Mesendoderm (in vitro differentiated cells): ENCODE measurements around the gene AMDHD2.

Experiments used
- DNase-seq: peaks from one replicate; pipeline ENCODE4 v3.0.0; 2013
- H2AK5ac ChIP-seq: 2 replicates; pipeline ENCODE4 v1.6.1; 2013; ENCODE audit warnings: low read length, inconsistent platforms
- H2BK120ac ChIP-seq: 2 replicates; pipeline ENCODE4 v1.6.1; 2013; ENCODE audit warnings: low read depth, mild to moderate bottlenecking, low read length, moderate library complexity, mixed read lengths
- H2BK15ac ChIP-seq: replicated peaks from 2 replicates; pipeline ENCODE4 v1.6.1; 2013; ENCODE audit warnings: low read depth, mild to moderate bottlenecking, moderate library complexity
- H2BK5ac ChIP-seq: 2 replicates; pipeline ENCODE4 v1.6.1; 2013; ENCODE audit warnings: low read length, inconsistent platforms
- H3K18ac ChIP-seq: 2 replicates; pipeline ENCODE4 v1.6.1; 2013; ENCODE audit warnings: mild to moderate bottlenecking, low read length, mixed read lengths
- H3K23ac ChIP-seq: one replicate; pipeline ENCODE4 v1.6.1; 2013; ENCODE audit warnings: low read length
- H3K27ac ChIP-seq: 2 replicates; pipeline ENCODE4 v1.5.1; 2013; ENCODE audit warnings: low read depth, mild to moderate bottlenecking, inconsistent platforms, low read length, moderate library complexity
- H3K27me3 ChIP-seq: 2 replicates; pipeline ENCODE4 v1.6.1; 2013; ENCODE audit warnings: low read length, control low read depth, mild to moderate bottlenecking, inconsistent platforms; ENCODE audit not compliant: insufficient read depth, poor library complexity
- H3K36me3 ChIP-seq: 2 replicates; pipeline ENCODE4 v1.6.1; 2013; ENCODE audit warnings: low read length, inconsistent platforms; ENCODE audit not compliant: control insufficient read depth, insufficient read depth
- H3K4ac ChIP-seq: one replicate; pipeline ENCODE4 v1.6.1; 2013; ENCODE audit warnings: low read depth, mild to moderate bottlenecking, low read length, moderate library complexity
- H3K4me1 ChIP-seq: 2 replicates; pipeline ENCODE4 v1.6.1; 2013; ENCODE audit warnings: low read depth, low read length, inconsistent platforms; ENCODE audit not compliant: control insufficient read depth
- H3K4me2 ChIP-seq: 2 replicates; pipeline ENCODE4 v1.6.1; 2013; ENCODE audit warnings: low read length
- H3K4me3 ChIP-seq: 2 replicates; pipeline ENCODE4 v1.5.1; 2013; ENCODE audit warnings: mild to moderate bottlenecking, low read length
- H3K56ac ChIP-seq: one replicate; pipeline ENCODE4 v1.6.1; 2013; ENCODE audit warnings: low read length
- H3K79me1 ChIP-seq: 2 replicates; pipeline ENCODE4 v1.6.1; 2013; ENCODE audit warnings: low read length, inconsistent platforms
- H3K79me2 ChIP-seq: 2 replicates; pipeline ENCODE4 v1.6.1; 2013; ENCODE audit warnings: mild to moderate bottlenecking, low read length; ENCODE audit not compliant: control insufficient read depth, insufficient read depth
- H3K9ac ChIP-seq: 2 replicates; pipeline ENCODE4 v1.6.1; 2013; ENCODE audit warnings: low read length, inconsistent platforms
- H4K5ac ChIP-seq: one replicate; pipeline ENCODE4 v1.6.1; 2013; ENCODE audit warnings: low read length
- H4K8ac ChIP-seq: one replicate; pipeline ENCODE4 v1.6.1; 2013; ENCODE audit warnings: low read depth, mild to moderate bottlenecking, control low read depth, low read length, moderate library complexity
- WGBS: extraction: QIAGEN DNeasy Blood & Tissue Kit; methylation state at CpG from one replicate; pipeline ENCODE4 v1.1.7; 2013; ENCODE audit warnings: low lambda C conversion rate, missing lambda C conversion rate; ENCODE audit not compliant: insufficient coverage; ENCODE audit errors: extremely low coverage; 5-methylcytosine and 5-hydroxymethylcytosine counted together

AMDHD2 gene

GRCh38 chr16:2523801-2524231, 3.6 kb downstream of the AMDHD2 start:
- Histone ChIP-seq H3K23ac (no peak overlapping the region), H3K18ac (no peak overlapping the region), H3K4me3 (no peak overlapping the region), H3K4me1 (no peaks in the 10 kb centered on the region), H3K27ac (no peak overlapping the region), H3K79me1 (peaks cover 3% of the 10 kb centered on the region), H2AK5ac (no peak overlapping the region), H3K56ac (no peak overlapping the region), H3K4me2 (no peak overlapping the region), H3K4ac (no peak overlapping the region), H2BK120ac (no peak overlapping the region), H3K9ac (no peak overlapping the region), H3K27me3 (no peaks in the 10 kb centered on the region), H3K36me3 (peaks cover 2% of the 10 kb centered on the region), H4K8ac (no peak overlapping the region), H4K5ac (no peak overlapping the region), H3K79me2 (peaks cover 5% of the 10 kb centered on the region), H2BK15ac (no peak overlapping the region), H2BK5ac (no peak overlapping the region)
- no CpG with 5 or more reads among the region's 6 CpGs for WGBS
- no peak for DNase-seq

GRCh38 chr16:2524339-2524938, 4.3 kb downstream of the AMDHD2 start:
- H3K4me2 ChIP-seq, result no peak overlapping the region
- no peaks in the 10 kb centered on the region for H3K27me3 ChIP-seq
- no CpG with 5 or more reads among the region's 9 CpGs for WGBS
- H2BK15ac ChIP-seq, result no peak overlapping the region
- H3K9ac ChIP-seq, result no peak overlapping the region
- H3K4me1 ChIP-seq, result no peaks in the 10 kb centered on the region
- H3K4me3 ChIP-seq, result no peak overlapping the region
- no peaks in the 10 kb centered on the region for H3K79me2 ChIP-seq
- H3K36me3 ChIP-seq, result peaks cover 2% of the 10 kb centered on the region
- no peak overlapping the region for H2AK5ac ChIP-seq
- H2BK5ac ChIP-seq, result no peak overlapping the region
- H3K23ac ChIP-seq, result no peak overlapping the region
- peaks cover 3% of the 10 kb centered on the region for H3K79me1 ChIP-seq
- H3K56ac ChIP-seq, result no peak overlapping the region
- no peak overlapping the region for H3K27ac ChIP-seq
- no peak overlapping the region for H4K5ac ChIP-seq
- H4K8ac ChIP-seq, result no peak overlapping the region
- no peak overlapping the region for H3K18ac ChIP-seq
- H3K4ac ChIP-seq, result no peak overlapping the region
- H2BK120ac ChIP-seq, result no peak overlapping the region
- no peak for DNase-seq

GRCh38 chr16:2526135-2526534, 6.0 kb downstream of the AMDHD2 start:
- Histone ChIP-seq H4K5ac (no peak overlapping the region), H3K4me2 (no peak overlapping the region), H3K23ac (no peak overlapping the region), H4K8ac (no peak overlapping the region), H3K56ac (no peak overlapping the region), H3K27me3 (no peaks in the 10 kb centered on the region), H2BK15ac (no peak overlapping the region), H3K4me3 (no peak overlapping the region), H2BK5ac (no peak overlapping the region), H2BK120ac (no peak overlapping the region), H3K79me1 (peaks cover 2% of the 10 kb centered on the region), H3K4ac (no peak overlapping the region), H2AK5ac (no peak overlapping the region), H3K4me1 (no peaks in the 10 kb centered on the region), H3K9ac (no peak overlapping the region), H3K18ac (no peak overlapping the region), H3K27ac (no peak overlapping the region), H3K79me2 (no peaks in the 10 kb centered on the region), H3K36me3 (peaks cover 2% of the 10 kb centered on the region)
- no peak for DNase-seq
- WGBS, result no CpG with 5 or more reads among the region's 8 CpGs

GRCh38 chr16:2527071-2527783, 7.1 kb downstream of the AMDHD2 start:
- peaks cover 2% of the 10 kb centered on the region for H3K36me3 ChIP-seq
- H2AK5ac ChIP-seq, result no peak overlapping the region
- H3K4me3 ChIP-seq, result no peak overlapping the region
- H2BK15ac ChIP-seq, result no peak overlapping the region
- H3K23ac ChIP-seq, result no peak overlapping the region
- no peaks in the 10 kb centered on the region for H3K27me3 ChIP-seq
- no peak overlapping the region for H2BK120ac ChIP-seq
- no peak overlapping the region for H2BK5ac ChIP-seq
- no peak overlapping the region for H3K4me2 ChIP-seq
- no peak overlapping the region for H4K5ac ChIP-seq
- H3K79me1 ChIP-seq, result no peaks in the 10 kb centered on the region
- peaks cover 2% of the 10 kb centered on the region for H3K4me1 ChIP-seq
- no peak overlapping the region for H3K18ac ChIP-seq
- H3K27ac ChIP-seq, result no peak overlapping the region
- no peak overlapping the region for H3K9ac ChIP-seq
- H3K79me2 ChIP-seq, result no peaks in the 10 kb centered on the region
- no peak overlapping the region for H3K56ac ChIP-seq
- no peak overlapping the region for H4K8ac ChIP-seq
- WGBS, result no CpG with 5 or more reads among the region's 12 CpGs
- DNase-seq, result no peak
- no peak overlapping the region for H3K4ac ChIP-seq

GRCh38 chr16:2527784-2528100, 7.6 kb downstream of the AMDHD2 start:
- Histone ChIP-seq H3K23ac (no peak overlapping the region), H3K56ac (no peak overlapping the region), H2BK15ac (no peak overlapping the region), H3K79me1 (no peaks in the 10 kb centered on the region), H3K4me1 (peaks cover 2% of the 10 kb centered on the region), H3K4ac (no peak overlapping the region), H3K27ac (no peak overlapping the region), H2AK5ac (no peak overlapping the region), H4K5ac (no peak overlapping the region), H3K79me2 (no peaks in the 10 kb centered on the region), H3K4me3 (no peak overlapping the region), H3K4me2 (no peak overlapping the region), H3K18ac (no peak overlapping the region), H2BK5ac (no peak overlapping the region), H3K27me3 (no peaks in the 10 kb centered on the region), H4K8ac (no peak overlapping the region), H3K36me3 (peaks cover 2% of the 10 kb centered on the region), H3K9ac (no peak overlapping the region), H2BK120ac (no peak overlapping the region)
- no CpG with 5 or more reads among the region's 24 CpGs for WGBS
- DNase-seq, result no peak
